ENCODE data around the gene SNX8.

- TF ChIP-seq CTCF (conservative IDR thresholded peaks at IDR 0.05; ENCODE audit: low read length) = no peak
- TF ChIP-seq EZH2phosphoT487 (IDR thresholded peaks at IDR 0.05; ENCODE audit: borderline replicate concordance, low read depth, low read length) = no peak
Observed at GRCh38 chr7:2232766-2233520, 81.3 kb downstream of the SNX8 start, which contains the start of gene MAD1L1.

All from OCI-LY7 (cell line).